Stimulated activated effector memory CD8-positive, alpha-beta T cell treated with anti-CD3 and anti-CD28 coated beads, Interleukin-12 subunit alpha, Interleukin-12 subunit beta, amount 100 ng/mL, for 72 hours (primary cell): ENCODE results near the gene FXYD7.

Experiments
- ATAC-seq: fragments of 150-1000 bp; cut with Tn5 transposase; 2 replicates; pipeline ENCODE4 v1.10.0; 2021
- DNase-seq, 2 donors: peaks; one replicate each; pipeline ENCODE4 v3.0.0; 2021 to 2022; ENCODE audit warnings: low spot score in 2 of 2
- H3K27ac Mint-ChIP-seq: one replicate; pipeline ENCODE4 v1.8.0; 2022; ENCODE audit warnings: mild to moderate bottlenecking, mixed read lengths
- H3K36me3 Mint-ChIP-seq: one replicate; pipeline ENCODE4 v1.8.0; 2022; ENCODE audit warnings: mild to moderate bottlenecking, mixed read lengths
- H3K4me1 Mint-ChIP-seq: one replicate; pipeline ENCODE4 v1.8.0; 2022; ENCODE audit warnings: mixed read lengths
- H3K4me3 Mint-ChIP-seq: one replicate; pipeline ENCODE4 v1.8.0; 2022; ENCODE audit warnings: mild to moderate bottlenecking, mixed read lengths
- H3K9me3 Mint-ChIP-seq: one replicate; pipeline ENCODE4 v1.8.0; 2022; ENCODE audit warnings: mixed read lengths

Gene FXYD7

DNA sequence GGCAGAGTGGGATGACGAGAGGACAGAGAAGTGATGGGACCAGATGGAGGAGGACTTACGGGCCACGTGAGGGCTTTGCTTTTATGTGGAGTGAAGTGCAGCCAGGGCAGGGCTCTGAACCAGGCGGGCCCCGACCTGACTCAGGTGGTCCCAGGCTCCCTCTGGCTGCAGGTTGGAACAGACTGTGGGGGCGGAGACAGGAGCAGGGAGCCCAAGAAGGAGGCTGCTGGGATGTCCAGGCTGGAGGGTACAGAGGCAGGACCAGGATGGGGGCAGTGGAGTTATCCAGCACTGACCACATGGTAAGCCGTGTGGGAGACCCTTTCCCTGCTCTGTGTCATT is 13.6 kb downstream of the FXYD7 start:
- no peak for ATAC-seq
- Mint-ChIP-seq H3K9me3 (peaks cover 2% of the 10 kb centered on the region), H3K4me3 (peak overlapping the region; percentile 100), H3K4me1 (peaks cover 53% of the 10 kb centered on the region), H3K27ac (peak overlapping the region; percentile 99), H3K36me3 (peaks cover 72% of the 10 kb centered on the region)
- peak in 1 of 2 donors; percentile 47 for DNase-seq

DNA sequence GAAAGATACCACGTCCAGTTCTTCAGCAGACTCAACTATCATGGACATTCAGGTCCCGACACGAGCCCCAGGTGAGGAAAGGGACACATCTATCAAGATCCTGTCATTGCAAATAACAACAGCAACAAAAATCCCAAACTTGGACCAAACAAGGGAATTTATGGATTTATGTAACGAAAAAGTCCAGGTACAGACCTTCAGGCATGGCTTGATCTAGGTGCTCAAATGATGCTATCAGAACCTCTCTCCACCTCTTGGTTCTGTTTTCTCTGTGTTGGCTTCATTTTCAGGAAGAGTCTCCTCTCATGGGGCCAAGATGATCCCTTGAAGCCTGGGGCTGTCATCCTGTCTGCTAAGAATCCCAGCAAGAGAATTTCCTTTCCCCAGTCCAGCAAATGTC is 14.4 kb downstream of the FXYD7 start:
- peak overlapping the region; percentile 100 for H3K4me3 Mint-ChIP-seq
- DNase-seq (no peak), ATAC-seq (no peak)
- peaks cover 80% of the 10 kb centered on the region for H3K36me3 Mint-ChIP-seq
- peaks cover 2% of the 10 kb centered on the region for H3K9me3 Mint-ChIP-seq
- H3K27ac Mint-ChIP-seq: peak overlapping the region; percentile 99
- peaks cover 57% of the 10 kb centered on the region for H3K4me1 Mint-ChIP-seq

DNA sequence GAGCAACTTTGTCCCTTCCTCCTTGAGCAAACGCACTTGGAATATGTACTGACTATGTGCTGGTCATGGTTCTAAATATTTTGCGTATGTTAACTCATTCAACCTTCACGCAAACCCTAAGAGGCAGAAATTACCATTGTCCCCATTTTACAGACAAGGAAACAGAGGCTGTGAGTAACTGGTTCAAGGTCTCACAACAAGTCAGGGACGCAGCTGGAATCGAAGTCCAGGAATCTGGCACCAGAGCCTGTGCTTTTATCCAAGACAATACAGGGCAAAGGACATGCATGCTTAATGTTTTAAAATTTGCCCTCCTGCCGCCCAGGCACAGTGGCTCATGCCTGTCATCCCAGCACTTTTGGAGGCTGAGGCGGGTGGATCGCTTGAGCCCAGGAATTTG is 16.6 kb downstream of the FXYD7 start:
- ATAC-seq (no peak), DNase-seq (peak in 1 of 2 donors; percentile 18)
- H3K9me3 Mint-ChIP-seq: peaks cover 8% of the 10 kb centered on the region
- H3K4me3 Mint-ChIP-seq: no peak overlapping the region
- peaks cover 52% of the 10 kb centered on the region for H3K4me1 Mint-ChIP-seq
- H3K36me3 Mint-ChIP-seq: peaks cover 100% of the 10 kb centered on the region
- H3K27ac Mint-ChIP-seq: no peak overlapping the region

DNA sequence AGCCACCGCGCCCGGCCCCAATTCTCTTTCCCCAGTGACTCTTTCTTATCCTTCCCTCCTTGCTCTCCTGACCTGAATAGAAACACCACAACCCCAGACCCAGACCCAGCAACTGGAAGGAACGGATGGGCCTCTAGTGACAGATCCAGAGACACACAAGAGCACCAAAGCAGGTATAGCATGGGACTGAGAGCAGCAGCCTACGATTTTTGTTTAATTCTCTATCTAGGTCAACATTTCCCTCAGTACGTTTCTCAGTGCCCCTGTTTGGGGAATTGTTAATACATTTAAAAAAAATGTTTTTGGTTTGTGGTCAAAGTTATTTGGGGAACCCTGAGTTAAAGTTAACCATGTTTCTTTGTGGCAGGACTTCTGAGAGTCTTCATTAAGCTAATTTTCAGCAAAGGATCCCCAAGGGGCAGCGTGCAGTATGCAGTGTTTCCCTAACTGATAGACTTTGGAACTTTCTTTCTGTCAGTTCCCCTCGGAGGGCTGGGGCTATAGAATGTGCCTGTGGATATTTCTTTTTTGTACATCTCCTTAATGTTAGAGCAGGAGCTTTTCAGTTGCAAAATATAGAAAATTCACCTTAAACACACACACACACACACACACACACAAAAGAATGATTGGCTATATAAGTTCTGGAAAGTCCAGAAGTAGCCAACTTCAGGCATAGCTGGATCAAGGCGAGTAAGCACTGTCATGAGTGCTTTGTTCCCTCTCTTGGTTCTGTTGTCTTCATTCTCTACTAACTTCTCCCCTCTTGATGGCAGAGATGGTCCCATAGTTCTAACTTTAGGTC is 17.8 kb downstream of the FXYD7 start:
- DNase-seq (peak in 1 of 2 donors; percentile 33), ATAC-seq (no peak)
- Mint-ChIP-seq H3K4me3 (no peak overlapping the region), H3K27ac (peak overlapping the region; percentile 64), H3K4me1 (peaks cover 54% of the 10 kb centered on the region), H3K9me3 (peaks cover 10% of the 10 kb centered on the region), H3K36me3 (peaks cover 100% of the 10 kb centered on the region)

DNA sequence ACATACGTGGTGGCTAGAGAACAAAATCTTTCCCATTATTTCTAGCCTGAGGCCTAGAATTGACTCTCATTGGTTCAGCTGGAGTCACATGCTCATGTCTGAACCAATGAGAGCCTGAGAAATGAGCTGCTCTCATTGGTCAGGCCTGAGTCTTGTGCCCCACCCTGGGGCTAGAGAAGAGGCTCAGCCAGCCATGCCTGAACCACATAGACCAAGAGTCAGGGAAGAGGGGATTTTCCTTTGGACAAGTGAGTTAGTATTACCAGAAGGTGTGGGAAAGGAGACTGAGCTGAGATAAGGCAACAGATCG is 18.3 kb downstream of the FXYD7 start:
- H3K9me3 Mint-ChIP-seq: peaks cover 11% of the 10 kb centered on the region
- DNase-seq: peak in 1 of 2 donors; percentile 44
- H3K4me1 Mint-ChIP-seq: peaks cover 54% of the 10 kb centered on the region
- no peak for ATAC-seq
- H3K4me3 Mint-ChIP-seq: no peak overlapping the region
- H3K27ac Mint-ChIP-seq: no peak overlapping the region
- H3K36me3 Mint-ChIP-seq: peaks cover 100% of the 10 kb centered on the region

DNA sequence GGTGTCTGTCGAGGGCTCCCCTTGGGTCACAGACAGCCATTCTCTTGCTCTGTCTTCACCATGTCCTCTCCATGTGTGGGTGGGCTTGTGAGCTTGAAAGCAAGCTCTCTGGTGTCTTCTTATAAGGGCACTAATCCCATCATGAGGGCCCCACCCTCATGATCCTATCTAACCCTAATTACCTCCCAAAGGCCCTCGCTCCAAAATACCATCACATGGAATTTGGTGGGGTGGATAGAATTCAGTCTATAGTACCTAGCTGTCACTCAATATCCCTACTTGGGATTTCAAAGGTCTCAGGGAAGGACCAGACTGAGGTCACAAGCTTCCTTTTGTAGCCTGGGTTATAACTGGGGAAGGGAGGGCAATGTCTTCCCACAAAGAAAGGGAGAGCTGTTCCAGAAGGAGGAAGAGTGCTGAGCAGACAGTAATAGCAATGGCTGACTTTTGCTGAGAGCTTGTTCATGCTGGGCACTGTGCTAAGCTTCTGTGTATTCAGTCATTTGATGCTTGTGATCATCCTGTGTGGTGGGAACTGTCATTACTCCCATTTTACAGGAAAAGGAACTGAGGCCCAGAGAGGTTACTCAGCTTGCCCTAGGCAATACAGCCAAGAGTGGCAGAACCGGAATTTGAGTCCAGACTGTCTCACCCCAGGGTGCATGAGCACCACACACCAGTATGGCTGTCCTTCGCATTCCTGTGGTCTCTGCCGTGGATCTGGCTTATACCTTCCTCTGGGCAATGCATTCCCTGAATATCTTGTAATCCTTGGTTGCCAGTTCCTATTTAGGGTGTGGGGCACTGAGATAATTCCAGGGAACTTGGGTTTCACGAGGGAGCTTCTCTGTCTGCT is 19.6 kb downstream of the FXYD7 start:
- Mint-ChIP-seq H3K36me3 (peaks cover 100% of the 10 kb centered on the region), H3K27ac (peak overlapping the region; percentile 82), H3K9me3 (peaks cover 13% of the 10 kb centered on the region), H3K4me1 (peaks cover 56% of the 10 kb centered on the region), H3K4me3 (no peak overlapping the region)
- DNase-seq: peak in 1 of 2 donors; percentile 44
- no peak for ATAC-seq

DNA sequence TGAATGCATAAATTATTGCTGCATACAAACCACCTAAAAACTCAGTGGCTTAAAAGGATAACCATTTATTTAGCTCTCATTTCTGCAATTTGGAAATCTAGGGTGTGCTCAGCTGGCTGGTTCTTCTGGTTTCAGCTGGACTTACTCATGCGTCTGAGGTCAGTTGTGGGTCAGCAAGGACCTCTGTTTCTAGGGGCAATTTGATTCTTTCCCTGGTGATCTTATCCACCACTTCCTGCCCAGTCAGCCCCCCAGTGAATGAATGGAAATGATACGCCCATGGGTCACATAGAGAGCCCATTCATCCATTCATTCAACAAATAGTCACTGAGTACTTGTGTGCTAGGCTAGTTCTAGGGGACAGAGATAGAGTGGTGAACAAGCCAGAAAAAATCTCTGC is 21.4 kb downstream of the FXYD7 start:
- H3K36me3 Mint-ChIP-seq: peaks cover 100% of the 10 kb centered on the region
- H3K9me3 Mint-ChIP-seq: peaks cover 13% of the 10 kb centered on the region
- H3K27ac Mint-ChIP-seq: peak overlapping the region; percentile 60
- ATAC-seq (no peak), DNase-seq (no peak)
- H3K4me3 Mint-ChIP-seq: no peak overlapping the region
- peaks cover 55% of the 10 kb centered on the region for H3K4me1 Mint-ChIP-seq

DNA sequence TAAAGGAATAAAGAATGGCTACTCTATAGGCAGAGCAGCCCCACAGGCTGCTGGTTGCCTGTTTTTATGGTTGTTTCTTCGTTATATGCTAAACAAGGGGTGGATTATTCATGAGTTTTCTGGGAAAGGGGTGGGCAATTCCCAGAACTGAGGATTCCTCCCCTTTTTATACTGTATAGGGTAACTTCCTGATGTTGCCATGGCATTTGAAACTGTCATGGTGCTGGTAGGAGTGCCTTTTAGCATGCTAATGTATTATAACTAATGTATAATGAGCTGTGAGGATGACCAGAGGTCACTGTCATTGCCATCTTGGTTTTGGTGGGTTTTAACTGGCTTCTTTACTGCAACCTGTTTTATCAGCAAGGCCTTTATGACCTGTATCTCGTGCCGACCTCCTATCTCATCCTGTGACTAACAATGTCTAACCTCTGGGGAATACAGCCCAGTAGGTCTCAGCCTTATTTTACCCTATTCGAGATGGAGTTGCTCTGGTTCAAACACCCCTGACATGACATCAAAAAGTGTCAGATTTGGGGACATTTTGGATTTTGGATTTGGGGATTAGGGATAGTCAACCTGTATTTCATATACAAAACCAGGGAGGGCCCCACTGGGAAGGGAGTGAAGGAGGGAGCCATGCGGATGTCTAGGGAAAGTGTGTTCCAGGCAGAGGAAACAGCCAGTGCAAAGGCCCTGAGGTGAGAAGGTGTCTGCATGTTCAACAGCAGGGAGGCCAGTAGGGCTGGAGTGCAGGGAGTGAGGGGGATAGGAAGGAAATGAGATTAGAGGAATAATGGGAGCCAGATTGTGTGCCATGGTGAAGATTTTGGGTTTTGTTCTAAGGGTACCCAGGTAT is 22.4 kb downstream of the FXYD7 start:
- Mint-ChIP-seq H3K4me3 (no peak overlapping the region), H3K36me3 (peaks cover 100% of the 10 kb centered on the region), H3K4me1 (peaks cover 57% of the 10 kb centered on the region), H3K9me3 (peaks cover 13% of the 10 kb centered on the region), H3K27ac (peak overlapping the region; percentile 84)
- no peak for ATAC-seq
- DNase-seq: peak in 1 of 2 donors; percentile 7

DNA sequence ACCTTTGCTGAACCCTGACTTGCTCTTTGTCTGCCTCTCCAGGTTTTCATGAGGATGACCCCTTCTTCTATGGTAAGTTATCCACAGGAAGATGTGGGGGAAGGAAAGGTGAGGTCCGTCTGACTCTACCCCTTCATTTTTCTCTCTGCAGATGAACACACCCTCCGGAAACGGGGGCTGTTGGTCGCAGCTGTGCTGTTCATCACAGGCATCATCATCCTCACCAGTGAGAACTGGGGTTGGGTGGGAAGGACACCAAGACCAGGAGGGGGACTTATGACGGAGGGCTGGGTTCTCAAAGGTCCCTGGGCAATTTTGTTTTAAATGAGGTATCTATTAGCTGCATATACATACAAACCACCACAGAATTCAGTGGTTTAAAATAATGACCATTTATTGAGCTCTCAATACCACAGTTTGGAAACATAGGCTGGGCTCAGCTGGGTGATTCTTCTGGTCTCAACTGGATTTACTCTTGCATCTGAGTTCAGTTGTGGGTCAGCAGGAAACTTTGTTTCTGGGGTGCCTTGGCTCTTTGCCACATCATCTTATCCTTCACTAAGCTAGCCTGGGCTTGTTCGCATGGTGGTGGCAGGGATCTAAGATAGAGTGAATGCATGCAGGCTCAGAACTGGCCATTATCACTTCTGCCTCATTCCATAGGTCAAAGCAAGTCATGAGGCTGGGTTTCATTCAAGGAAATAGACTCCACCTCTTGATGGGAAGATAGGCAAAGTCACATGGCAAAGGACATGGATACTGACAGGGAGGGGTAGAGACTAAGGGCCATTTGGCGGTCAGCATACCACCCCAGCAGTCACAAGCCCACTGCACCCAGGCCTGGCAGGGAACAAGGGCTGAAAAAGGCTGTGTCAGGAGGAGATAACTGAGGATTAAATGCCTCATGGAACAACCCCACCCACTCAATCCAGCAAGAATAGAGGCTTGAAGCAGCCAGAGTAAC is 23.3 kb downstream of the FXYD7 start:
- ATAC-seq (no peak), DNase-seq (peak in 1 of 2 donors; percentile 45)
- H3K4me1 Mint-ChIP-seq: peaks cover 57% of the 10 kb centered on the region

DNA sequence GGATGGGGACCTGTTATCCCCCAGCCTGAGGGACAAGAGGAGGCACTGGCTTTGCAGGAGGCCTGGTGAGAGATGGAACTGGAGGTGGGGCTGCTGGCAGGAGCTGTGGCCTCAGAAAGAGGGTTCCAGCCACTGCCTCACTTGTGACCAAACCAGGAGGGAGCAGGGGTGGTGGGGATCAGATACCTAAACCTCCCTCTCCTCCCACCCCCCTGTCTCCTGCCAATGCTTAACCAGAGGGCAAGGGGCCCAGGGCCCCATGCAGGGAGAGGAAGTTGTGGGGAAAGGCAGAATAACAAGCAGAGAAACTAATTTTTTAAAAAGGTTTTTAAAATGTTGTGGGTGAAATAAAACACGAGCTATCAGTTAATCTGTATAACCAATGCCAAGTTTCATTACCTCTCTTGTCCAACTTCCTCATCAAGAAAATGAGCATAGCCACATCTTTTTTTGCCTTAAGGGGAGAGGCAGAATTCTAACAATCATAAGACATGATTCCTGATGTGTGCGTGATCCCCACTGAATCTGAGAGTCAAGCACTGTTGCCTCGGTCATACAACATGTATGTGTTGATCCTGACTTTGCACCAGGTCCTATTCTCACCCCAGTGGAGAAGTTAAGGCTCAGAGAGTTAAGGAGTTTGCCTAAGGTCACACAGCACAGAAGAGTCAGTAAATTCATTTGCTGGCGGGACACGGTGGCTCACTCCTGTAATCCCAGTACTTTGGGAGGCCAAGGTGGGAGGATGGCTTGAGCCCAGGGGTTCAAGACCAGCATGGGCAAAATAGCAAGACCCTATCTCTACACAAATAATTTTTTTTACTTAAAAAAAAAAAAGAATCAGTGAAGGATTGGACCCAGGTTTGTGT is 24.4 kb downstream of the FXYD7 start:
- ATAC-seq: no peak

More for the DNA sequence above, 23.3 kb downstream of the FXYD7 start:
- Mint-ChIP-seq H3K4me3 (no peak overlapping the region), H3K36me3 (peaks cover 100% of the 10 kb centered on the region), H3K9me3 (peaks cover 12% of the 10 kb centered on the region), H3K27ac (peak overlapping the region; percentile 84)

DNA sequence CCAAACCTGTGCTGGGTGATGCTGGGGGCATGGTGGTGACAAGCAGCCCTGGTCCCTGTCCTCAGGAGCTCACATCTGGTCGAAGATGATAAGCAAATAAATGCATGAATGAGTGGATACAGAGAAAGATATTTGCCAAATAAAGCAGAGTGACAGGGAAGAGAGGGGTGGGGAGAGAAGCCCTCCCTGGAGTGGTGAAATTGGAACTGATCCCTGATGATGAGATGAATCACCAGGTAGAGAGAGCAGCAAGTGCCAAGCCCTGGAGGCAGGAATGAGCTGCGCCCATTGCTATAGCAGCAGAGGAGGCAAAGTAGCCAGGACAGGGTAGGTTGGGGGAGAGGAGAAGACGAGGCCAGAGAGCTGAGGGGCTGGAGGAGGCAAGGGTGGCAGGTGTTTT is 25.1 kb downstream of the FXYD7 start:
- ATAC-seq: no peak
- Mint-ChIP-seq H3K4me1 (peaks cover 52% of the 10 kb centered on the region), H3K9me3 (peaks cover 11% of the 10 kb centered on the region), H3K4me3 (no peak overlapping the region), H3K27ac (peak overlapping the region; percentile 84), H3K36me3 (peaks cover 90% of the 10 kb centered on the region)
- peak in 1 of 2 donors; percentile 41 for DNase-seq

More for the DNA sequence above, 24.4 kb downstream of the FXYD7 start:
- Mint-ChIP-seq H3K9me3 (peaks cover 11% of the 10 kb centered on the region), H3K4me3 (no peak overlapping the region), H3K27ac (peak overlapping the region; percentile 84), H3K36me3 (peaks cover 97% of the 10 kb centered on the region), H3K4me1 (peaks cover 52% of the 10 kb centered on the region)
- DNase-seq: peak in 1 of 2 donors; percentile 40

DNA sequence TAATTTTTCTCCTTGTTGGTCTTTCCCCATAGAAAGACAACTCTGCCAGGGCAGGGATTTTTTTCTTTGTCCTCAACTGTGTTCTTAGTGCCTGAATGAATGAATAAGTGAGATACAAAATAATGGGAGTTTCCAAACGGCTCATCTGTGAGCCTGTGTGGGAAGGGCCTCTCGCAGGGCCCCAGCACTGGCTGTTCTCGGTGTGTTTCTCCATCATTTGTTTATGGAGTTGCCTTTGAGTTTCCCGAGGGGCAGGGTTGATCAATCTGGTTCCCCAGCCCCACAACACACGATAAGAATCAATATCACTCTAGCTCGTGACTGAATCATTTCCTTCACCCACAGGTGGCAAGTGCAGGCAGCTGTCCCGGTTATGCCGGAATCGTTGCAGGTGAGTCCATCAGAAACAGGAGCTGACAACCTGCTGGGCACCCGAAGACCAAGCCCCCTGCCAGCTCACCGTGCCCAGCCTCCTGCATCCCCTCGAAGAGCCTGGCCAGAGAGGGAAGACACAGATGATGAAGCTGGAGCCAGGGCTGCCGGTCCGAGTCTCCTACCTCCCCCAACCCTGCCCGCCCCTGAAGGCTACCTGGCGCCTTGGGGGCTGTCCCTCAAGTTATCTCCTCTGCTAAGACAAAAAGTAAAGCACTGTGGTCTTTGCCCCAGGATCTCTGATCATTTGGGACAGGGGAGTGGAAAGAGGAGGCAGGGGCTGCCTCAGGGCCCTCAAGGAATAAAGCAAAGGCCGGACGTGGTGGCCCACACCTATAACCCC is 26.4 kb downstream of the FXYD7 start:
- Mint-ChIP-seq H3K4me3 (no peak overlapping the region), H3K36me3 (peaks cover 78% of the 10 kb centered on the region), H3K4me1 (peaks cover 46% of the 10 kb centered on the region), H3K9me3 (peaks cover 7% of the 10 kb centered on the region), H3K27ac (peak overlapping the region; percentile 73)
- peak; percentile 48 for ATAC-seq
- DNase-seq: peak in 1 of 2 donors; percentile 42
